HepG2 (cell line): Measurements from ENCODE around the gene OSGIN1. TPM values are rescaled to one million over a fixed set of nuclear protein-coding genes. Genes with fewer than 3 reads are reported as not detected.
A peak's percentile ranks its signal among the peaks of the same experiment; 100 is the strongest.

Experiments
- DNMT1 ChIP-seq: sonication (generic); formaldehyde crosslinking; IDR thresholded peaks from 2 replicates; pipeline ENCODE4 v1.5.1; 2020; ENCODE audit warnings: mild to moderate bottlenecking, missing genetic modification reagents
- FOXM1 ChIP-seq: sonication (generic); formaldehyde crosslinking; IDR thresholded peaks from 2 replicates; pipeline ENCODE4 v1.5.0; 2020; ENCODE audit warnings: missing genetic modification reagents
- GLMP ChIP-seq: sonication (generic); formaldehyde crosslinking; IDR thresholded peaks from 2 replicates; pipeline ENCODE4 v1.9.0; 2021; ENCODE audit warnings: missing genetic modification reagents, mild to moderate bottlenecking, borderline replicate concordance
- ISX ChIP-seq: sonication (generic); formaldehyde crosslinking; conservative IDR thresholded peaks from 2 replicates; pipeline ENCODE4 v1.5.0; 2020; ENCODE audit warnings: missing genetic modification reagents
- KLF16 ChIP-seq, 2 experiments: sonication (generic) in 1 of 2; formaldehyde crosslinking in 1 of 2; IDR thresholded peaks; 2 replicates each; pipeline versions ENCODE4 v1.6.1 to v1.8.0; 2016 to 2023; ENCODE audit warnings: missing genetic modification reagents in 2 of 2, missing compliant biosample characterization in 1 of 2
- MLXIP ChIP-seq: sonication (generic); formaldehyde crosslinking; IDR thresholded peaks from 2 replicates; pipeline ENCODE4 v1.9.0; 2021; ENCODE audit warnings: missing genetic modification reagents, borderline replicate concordance
- NCOA1 ChIP-seq: sonication (generic); formaldehyde crosslinking; IDR thresholded peaks from 2 replicates; pipeline ENCODE4 v1.9.0; 2021; ENCODE audit warnings: missing genetic modification reagents
- NR2F1 ChIP-seq, 2 experiments: fragments of 450-650 bp in 1 of 2; formaldehyde crosslinking in 1 of 2; IDR thresholded peaks; 2 replicates each; pipeline versions ENCODE4 v1.5.0 to v1.6.1; 2016 to 2020; ENCODE audit warnings: mild to moderate bottlenecking in 1 of 2, missing compliant biosample characterization in 1 of 2, missing genetic modification reagents in 1 of 2, moderate library complexity in 1 of 2
- RARA ChIP-seq: IDR thresholded peaks from 2 replicates; pipeline ENCODE4 v1.6.1; 2016; ENCODE audit warnings: missing genetic modification reagents, missing compliant biosample characterization
- RBAK ChIP-seq: sonication (generic); formaldehyde crosslinking; IDR thresholded peaks from 2 replicates; pipeline ENCODE4 v1.5.1; 2020; ENCODE audit warnings: mild to moderate bottlenecking, missing genetic modification reagents
- RFX3 ChIP-seq: IDR thresholded peaks from 2 replicates; pipeline ENCODE4 v1.6.1; 2016; ENCODE audit warnings: missing biosample characterization, missing genetic modification reagents
- SKI ChIP-seq: fragments of 450-650 bp; IDR thresholded peaks from one replicate; pipeline ENCODE4 v1.6.1; 2018; ENCODE audit warnings: mild to moderate bottlenecking; ENCODE audit not compliant: partially characterized antibody
- SRSF9 ChIP-seq: fragments of 200-400 bp; formaldehyde crosslinking; IDR thresholded peaks from 2 replicates; pipeline ENCODE4 v1.6.1; 2018; ENCODE audit warnings: borderline replicate concordance, mild to moderate bottlenecking, low read depth, low read length; ENCODE audit not compliant: insufficient read depth, poor library complexity, severe bottlenecking
- TOPORS ChIP-seq: sonication (generic); formaldehyde crosslinking; IDR thresholded peaks from 2 replicates; pipeline ENCODE4 v1.8.0; 2023; ENCODE audit warnings: mild to moderate bottlenecking, missing genetic modification reagents
- ZBTB3 ChIP-seq: sonication (generic); formaldehyde crosslinking; IDR thresholded peaks from 2 replicates; pipeline ENCODE4 v1.4.0; 2020; ENCODE audit warnings: low read depth, mild to moderate bottlenecking, moderate library complexity, missing genetic modification reagents, borderline replicate concordance
- ZBTB7A ChIP-seq: sonication (generic); formaldehyde crosslinking; IDR thresholded peaks from 2 replicates; pipeline ENCODE4 v1.8.0; 2022; ENCODE audit warnings: mild to moderate bottlenecking, missing genetic modification reagents
- ZBTB7B ChIP-seq: sonication (generic); formaldehyde crosslinking; IDR thresholded peaks from 2 replicates; pipeline ENCODE4 v1.4.0; 2020; ENCODE audit warnings: missing genetic modification reagents
- ZNF546 ChIP-seq: sonication (generic); formaldehyde crosslinking; conservative IDR thresholded peaks from 2 replicates; pipeline ENCODE4 v1.8.1; 2023; ENCODE audit warnings: mild to moderate bottlenecking, missing genetic modification reagents
- ZNF761 ChIP-seq: sonication (generic); formaldehyde crosslinking; conservative IDR thresholded peaks from 2 replicates; pipeline ENCODE4 v1.4.0; 2020; ENCODE audit warnings: mild to moderate bottlenecking, missing genetic modification reagents
- ZNF777 ChIP-seq: sonication (generic); formaldehyde crosslinking; IDR thresholded peaks from 2 replicates; pipeline ENCODE4 v1.4.0; 2020; ENCODE audit warnings: missing genetic modification reagents
- polyA plus RNA-seq, 8 experiments: library from polyadenylated mRNA; depleted of rRNA in 3 of 8; stranded (reverse) in 7 of 8; unstranded in 1 of 8; fragments of >200 nt; fragmentation: Illumina TruSeq in 4 of 8; extraction: Trizol in 4 of 8; gene quantifications; 2 replicates each; pipeline versions ENCODE4 v1.2.1 to v1.2.3, GENCODE V29; 2011 to 2016; ENCODE audit warnings: low read depth in 4 of 8, missing spikeins in 1 of 8, mixed read lengths in 1 of 8; ENCODE audit not compliant: insufficient read depth in 1 of 8
- total RNA-seq, 5 experiments: library from RNA; depleted of rRNA; stranded (reverse); fragments of >200 nt; fragmentation: Illumina TruSeq; extraction: Trizol; gene quantifications; 2 replicates each; pipeline ENCODE4 v1.2.3, GENCODE V29; 2016; ENCODE audit warnings: low read depth in 1 of 5
- TF ChIP-seq, protein P1 (sequence below): sonication (generic); formaldehyde crosslinking; IDR thresholded peaks from 2 replicates; pipeline ENCODE4 v1.4.0; 2020; ENCODE audit warnings: mild to moderate bottlenecking, missing genetic modification reagents, borderline replicate concordance

OSGIN1 gene
- total and polyA plus RNA-seq, 2 of the 13 experiments (the other 11 are each of a cell fraction or from before 2014, with no cell fraction given) = 20.5 to 27.1 TPM

DNA sequence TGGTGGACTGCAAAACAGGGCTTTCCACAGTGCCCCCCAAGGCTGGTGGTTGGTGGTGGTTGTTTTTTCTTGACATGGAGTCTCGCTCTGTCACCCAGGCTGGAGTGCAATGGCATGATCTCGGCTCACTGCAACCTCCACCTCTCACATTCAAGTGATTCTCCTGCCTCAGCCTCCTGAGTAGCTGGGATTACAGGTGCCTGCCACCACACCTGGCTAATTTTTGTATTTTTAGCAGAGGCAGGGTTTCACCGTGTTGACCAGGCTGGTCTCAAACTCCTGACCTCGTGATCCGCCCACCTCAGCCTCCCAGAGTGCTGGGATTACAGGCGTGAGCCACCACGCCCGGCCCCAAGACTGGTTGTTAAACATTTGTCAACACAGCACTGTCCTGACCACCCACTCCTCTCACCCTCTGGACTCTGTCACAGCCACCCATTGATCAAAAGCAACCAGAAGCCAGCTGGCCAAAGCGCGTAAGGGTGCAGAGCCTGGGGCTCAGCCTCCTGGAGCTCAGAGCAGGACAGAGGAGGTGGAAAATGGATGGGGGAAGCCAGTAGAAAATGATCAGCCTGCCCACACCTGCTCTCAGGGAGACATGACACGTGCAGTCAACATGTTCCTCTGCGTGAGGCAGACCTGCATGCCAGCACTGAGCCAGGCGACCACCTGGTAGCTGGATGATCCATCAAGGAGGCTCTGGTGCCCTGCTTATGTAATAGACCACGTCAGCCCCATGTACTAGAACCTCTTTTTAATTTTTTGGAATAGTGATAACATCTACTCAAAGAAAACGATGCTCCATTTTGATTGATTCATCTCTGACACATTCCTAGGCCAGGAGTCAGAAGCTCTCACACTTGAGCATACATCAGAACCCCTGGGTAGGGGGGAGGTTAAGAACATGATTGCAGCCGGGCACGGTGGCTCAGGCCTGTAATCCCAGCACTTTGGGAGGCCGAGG, 14.8 kb upstream of the OSGIN1 start (continued):
- TF ChIP-seq NCOA1 (CRISPR knock-in tag) (no peak), TOPORS (CRISPR knock-in tag) (peak; percentile 49; the same call in 1 of the 2 replicates), RARA (CRISPR knock-in tag) (peak; percentile 50; the same call in 1 of the 2 replicates), MLXIP (CRISPR knock-in tag) (no peak), SRSF9 (no peak), ISX (CRISPR knock-in tag) (no peak), FOXM1 (CRISPR knock-in tag) (no peak), ZNF777 (CRISPR knock-in tag) (no peak), GLMP (CRISPR knock-in tag) (no peak), RFX3 (CRISPR knock-in tag) (no peak), RBAK (CRISPR knock-in tag) (no peak), NR2F1 (CRISPR knock-in tag; IDR thresholded peaks at IDR 0.05) (no peak), ZBTB3 (CRISPR knock-in tag) (no peak), ZNF761 (CRISPR knock-in tag) (no peak), KLF16 (CRISPR knock-in tag; IDR thresholded peaks at IDR 0.05) (no peak), SKI (no peak), DNMT1 (no peak), ZNF546 (CRISPR knock-in tag) (no peak), ZBTB7B (CRISPR knock-in tag) (no peak), ZBTB7A (CRISPR knock-in tag) (no peak)
- TF ChIP-seq, protein P1, sequence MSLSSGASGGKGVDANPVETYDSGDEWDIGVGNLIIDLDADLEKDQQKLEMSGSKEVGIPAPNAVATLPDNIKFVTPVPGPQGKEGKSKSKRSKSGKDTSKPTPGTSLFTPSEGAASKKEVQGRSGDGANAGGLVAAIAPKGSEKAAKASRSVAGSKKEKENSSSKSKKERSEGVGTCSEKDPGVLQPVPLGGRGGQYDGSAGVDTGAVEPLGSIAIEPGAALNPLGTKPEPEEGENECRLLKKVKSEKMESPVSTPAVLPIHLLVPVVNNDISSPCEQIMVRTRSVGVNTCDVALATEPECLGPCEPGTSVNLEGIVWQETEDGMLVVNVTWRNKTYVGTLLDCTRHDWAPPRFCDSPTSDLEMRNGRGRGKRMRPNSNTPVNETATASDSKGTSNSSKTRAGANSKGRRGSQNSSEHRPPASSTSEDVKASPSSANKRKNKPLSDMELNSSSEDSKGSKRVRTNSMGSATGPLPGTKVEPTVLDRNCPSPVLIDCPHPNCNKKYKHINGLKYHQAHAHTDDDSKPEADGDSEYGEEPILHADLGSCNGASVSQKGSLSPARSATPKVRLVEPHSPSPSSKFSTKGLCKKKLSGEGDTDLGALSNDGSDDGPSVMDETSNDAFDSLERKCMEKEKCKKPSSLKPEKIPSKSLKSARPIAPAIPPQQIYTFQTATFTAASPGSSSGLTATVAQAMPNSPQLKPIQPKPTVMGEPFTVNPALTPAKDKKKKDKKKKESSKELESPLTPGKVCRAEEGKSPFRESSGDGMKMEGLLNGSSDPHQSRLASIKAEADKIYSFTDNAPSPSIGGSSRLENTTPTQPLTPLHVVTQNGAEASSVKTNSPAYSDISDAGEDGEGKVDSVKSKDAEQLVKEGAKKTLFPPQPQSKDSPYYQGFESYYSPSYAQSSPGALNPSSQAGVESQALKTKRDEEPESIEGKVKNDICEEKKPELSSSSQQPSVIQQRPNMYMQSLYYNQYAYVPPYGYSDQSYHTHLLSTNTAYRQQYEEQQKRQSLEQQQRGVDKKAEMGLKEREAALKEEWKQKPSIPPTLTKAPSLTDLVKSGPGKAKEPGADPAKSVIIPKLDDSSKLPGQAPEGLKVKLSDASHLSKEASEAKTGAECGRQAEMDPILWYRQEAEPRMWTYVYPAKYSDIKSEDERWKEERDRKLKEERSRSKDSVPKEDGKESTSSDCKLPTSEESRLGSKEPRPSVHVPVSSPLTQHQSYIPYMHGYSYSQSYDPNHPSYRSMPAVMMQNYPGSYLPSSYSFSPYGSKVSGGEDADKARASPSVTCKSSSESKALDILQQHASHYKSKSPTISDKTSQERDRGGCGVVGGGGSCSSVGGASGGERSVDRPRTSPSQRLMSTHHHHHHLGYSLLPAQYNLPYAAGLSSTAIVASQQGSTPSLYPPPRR (CRISPR knock-in tag) = no peak
